Fibroblast of lung (primary cell): ENCODE data around the gene VPS11.

Experiments used
- CTCF ChIP-seq, 2 donors: IDR thresholded peaks in 1 of 2; conservative IDR thresholded peaks in 1 of 2; 1 replicate in 1 of 2; 2 replicates in 1 of 2; pipeline ENCODE4 v1.5.1; 2011 to 2012; ENCODE audit warnings: low read length in 2 of 2, control low read depth in 1 of 2, inconsistent platforms in 1 of 2, low read depth in 1 of 2, mild to moderate bottlenecking in 1 of 2
- EZH2 ChIP-seq: IDR thresholded peaks from 2 replicates; pipeline ENCODE4 v1.5.1; 2012; ENCODE audit warnings: low read length, control low read depth, mild to moderate bottlenecking; ENCODE audit errors: missing control alignments

- TF ChIP-seq CTCF (conservative IDR thresholded peaks at IDR 0.05 in 1 of 2, IDR thresholded peaks at IDR 0.05 in 1 of 2; ENCODE audit: low read depth in 1 of 2, low read length in 2 of 2) (no peak), EZH2 (no peak)
These were observed 18.5 kb upstream of the VPS11 start for GRCh38 chr11:119049081-119049480.
